GM12875 (cell line): Measurements from ENCODE around the gene EBI3.
A peak's percentile ranks its signal among the peaks of the same experiment; 100 is the strongest.

Source experiments
- H3K4me3 ChIP-seq: one replicate; pipeline ENCODE4 v1.5.1; 2011; ENCODE audit warnings: low read depth, low read length, control low read depth
- TF ChIP-seq, protein P1 (sequence below): IDR thresholded peaks from 2 replicates; pipeline ENCODE4 v1.5.1; 2011; ENCODE audit warnings: low read depth, mild to moderate bottlenecking, control low read depth, inconsistent platforms, low read length, moderate library complexity, borderline replicate concordance; ENCODE audit not compliant: insufficient read depth

EBI3 gene

GRCh38 chr19:4246767-4247593, 17.7 kb downstream of the EBI3 start, which contains the start of gene YJU2:
Gene YJU2 (plus strand): TSS chr19:4247080. CDS start chr19:4247147, 67 bp downstream.
- H3K4me3 ChIP-seq: peak within 1 kb of the TSS; percentile 64
- TF ChIP-seq, protein P1, sequence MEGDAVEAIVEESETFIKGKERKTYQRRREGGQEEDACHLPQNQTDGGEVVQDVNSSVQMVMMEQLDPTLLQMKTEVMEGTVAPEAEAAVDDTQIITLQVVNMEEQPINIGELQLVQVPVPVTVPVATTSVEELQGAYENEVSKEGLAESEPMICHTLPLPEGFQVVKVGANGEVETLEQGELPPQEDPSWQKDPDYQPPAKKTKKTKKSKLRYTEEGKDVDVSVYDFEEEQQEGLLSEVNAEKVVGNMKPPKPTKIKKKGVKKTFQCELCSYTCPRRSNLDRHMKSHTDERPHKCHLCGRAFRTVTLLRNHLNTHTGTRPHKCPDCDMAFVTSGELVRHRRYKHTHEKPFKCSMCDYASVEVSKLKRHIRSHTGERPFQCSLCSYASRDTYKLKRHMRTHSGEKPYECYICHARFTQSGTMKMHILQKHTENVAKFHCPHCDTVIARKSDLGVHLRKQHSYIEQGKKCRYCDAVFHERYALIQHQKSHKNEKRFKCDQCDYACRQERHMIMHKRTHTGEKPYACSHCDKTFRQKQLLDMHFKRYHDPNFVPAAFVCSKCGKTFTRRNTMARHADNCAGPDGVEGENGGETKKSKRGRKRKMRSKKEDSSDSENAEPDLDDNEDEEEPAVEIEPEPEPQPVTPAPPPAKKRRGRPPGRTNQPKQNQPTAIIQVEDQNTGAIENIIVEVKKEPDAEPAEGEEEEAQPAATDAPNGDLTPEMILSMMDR: peak; percentile 41

GRCh38 chr19:4256563-4256962, 27.2 kb downstream of the EBI3 start:
- TF ChIP-seq, protein P1: 0 out of 2 replicates have a peak, but pooled peaks have one; percentile 20
- no peak overlapping the region for H3K4me3 ChIP-seq

DNA sequence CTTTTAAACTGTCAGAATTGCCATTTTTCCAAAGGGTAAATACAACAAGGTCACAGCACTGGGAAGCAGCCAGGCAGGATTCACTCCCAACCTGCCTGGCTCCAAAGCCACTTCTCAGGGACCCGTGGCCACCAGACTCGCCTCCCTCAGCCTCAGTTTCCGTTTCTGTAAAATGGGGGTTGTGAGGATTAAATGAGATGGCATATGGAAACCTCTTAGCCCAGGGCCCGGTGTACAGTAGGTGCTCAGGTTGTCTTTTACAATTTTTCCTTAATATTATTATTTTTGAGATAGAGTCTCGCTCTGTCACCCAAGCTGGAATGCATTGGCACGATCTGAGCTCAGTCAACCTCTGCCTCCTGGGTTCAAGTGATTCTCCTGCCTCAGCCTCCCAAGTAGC, 27.7 kb downstream of the EBI3 start:
- no peak overlapping the region for H3K4me3 ChIP-seq
- TF ChIP-seq, protein P1: no peak

GRCh38 chr19:4258181-4258580, 28.9 kb downstream of the EBI3 start:
- TF ChIP-seq, protein P1: no peak
- no peak overlapping the region for H3K4me3 ChIP-seq

GRCh38 chr19:4260613-4261191, 31.4 kb downstream of the EBI3 start:
- TF ChIP-seq, protein P1: no peak
- H3K4me3 ChIP-seq: no peak overlapping the region

DNA sequence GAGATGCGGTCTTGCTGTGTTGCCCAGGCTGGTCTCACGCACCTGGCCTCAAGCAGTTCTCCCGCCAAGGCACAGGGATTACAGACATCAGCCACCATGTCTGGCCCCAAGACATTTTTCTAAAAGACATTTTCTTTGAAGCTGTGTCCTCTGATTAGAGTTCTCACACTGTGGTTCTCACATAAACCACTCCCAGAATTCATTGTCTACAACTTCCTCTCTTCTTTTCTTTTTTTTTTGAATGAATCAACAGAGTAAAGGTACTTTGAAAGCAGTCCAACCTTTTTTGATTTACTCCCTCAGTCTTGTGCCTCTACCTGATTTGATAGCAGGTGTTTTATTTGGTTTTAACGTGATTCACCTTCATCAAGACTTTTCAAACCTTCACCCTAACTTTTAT, 35.5 kb downstream of the EBI3 start:
- H3K4me3 ChIP-seq: no peak overlapping the region
- TF ChIP-seq, protein P1: no peak

- TF ChIP-seq, protein P1: no peak
- no peak overlapping the region for H3K4me3 ChIP-seq
Observed at GRCh38 chr19:4266253-4267000, 37.1 kb downstream of the EBI3 start.
